TTC549 (cell line): Measurements from ENCODE around the gene ABHD17C.

ENCODE experiments used
- FAIRE-seq: peaks from 2 replicates; lab custom pipeline; 2012; peaks lifted over from hg19 to GRCh38; lab: Jason Lieb, UNC

The ABHD17C gene

DNA sequence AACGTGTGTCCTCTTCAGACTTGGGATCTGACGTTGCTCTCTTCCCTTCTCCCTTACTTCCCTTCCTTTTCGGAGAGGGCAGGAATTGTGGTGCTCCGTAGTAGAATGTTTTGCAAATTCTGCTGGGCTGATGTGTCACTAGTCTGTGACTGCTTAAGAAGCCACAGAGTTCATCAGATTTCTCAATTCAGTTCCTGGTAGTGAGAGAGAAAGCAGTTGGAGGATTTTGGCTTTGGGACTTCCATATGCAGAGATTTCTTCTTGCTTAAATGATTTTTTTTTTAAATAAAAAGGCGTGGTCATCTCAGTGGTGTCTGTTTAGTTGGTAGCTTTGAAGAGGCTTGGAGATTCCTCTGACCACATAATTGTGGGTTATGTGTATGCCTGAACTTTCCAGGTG is 94.2 kb downstream of the ABHD17C start:
- FAIRE-seq = no peak

DNA sequence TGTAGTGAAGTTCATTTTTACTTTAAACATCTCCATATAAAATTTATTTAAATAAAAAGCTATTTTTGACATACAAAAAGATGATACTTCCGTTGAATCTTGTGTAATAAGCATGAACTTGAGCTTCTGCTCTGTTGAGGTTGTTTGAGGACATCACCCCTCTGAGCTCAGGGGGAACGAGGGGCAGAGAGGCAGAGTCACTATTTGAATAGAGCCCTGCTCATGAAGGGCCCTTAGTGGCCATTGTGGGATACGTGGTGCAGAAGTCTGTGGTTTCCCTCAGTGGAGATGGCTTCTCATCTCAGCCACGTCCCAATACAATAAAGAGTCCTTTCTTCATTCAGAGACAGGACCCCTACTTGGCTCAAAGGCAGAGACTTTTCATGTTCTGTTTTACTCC is 94.7 kb downstream of the ABHD17C start:
- FAIRE-seq = no peak

DNA sequence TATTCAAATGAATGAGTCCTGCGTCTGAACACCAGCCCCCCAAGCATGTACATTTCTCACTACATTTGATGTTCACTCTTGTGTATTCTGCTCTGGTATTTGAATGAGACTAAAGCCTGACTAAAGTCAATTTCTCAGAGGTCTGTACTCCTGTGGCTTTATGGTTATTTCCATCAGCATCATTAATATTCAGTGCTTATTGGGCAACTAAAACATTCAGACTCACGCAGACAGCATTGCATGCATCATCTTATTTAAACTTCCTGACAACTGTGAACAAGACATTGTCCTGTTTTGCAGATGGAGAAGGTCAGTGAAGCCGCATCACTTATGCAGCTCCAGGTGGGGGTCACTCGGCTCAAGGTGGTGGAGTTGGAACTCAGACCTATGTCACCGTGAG is 95.1 kb downstream of the ABHD17C start:
- no peak for FAIRE-seq

DNA sequence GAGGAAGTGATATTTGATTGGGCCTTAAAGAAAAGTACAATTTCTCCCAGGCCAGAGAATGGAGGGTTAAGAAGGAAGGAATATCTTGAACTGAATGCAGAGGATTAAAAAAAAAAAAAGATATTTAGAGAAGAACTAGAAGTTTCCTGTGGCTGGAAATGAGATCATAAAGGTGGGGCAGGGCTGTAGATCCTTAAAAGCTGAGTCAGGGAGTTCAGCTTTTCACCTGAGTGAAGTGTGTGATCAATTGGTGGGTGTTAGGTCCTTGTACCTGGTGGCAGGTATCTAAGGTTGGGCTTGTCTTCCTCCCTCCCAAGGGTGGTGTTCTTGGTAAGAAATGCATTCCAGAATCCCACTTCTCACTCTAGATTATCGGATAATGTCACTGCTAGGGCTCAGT is 95.9 kb downstream of the ABHD17C start:
- FAIRE-seq = no peak

DNA sequence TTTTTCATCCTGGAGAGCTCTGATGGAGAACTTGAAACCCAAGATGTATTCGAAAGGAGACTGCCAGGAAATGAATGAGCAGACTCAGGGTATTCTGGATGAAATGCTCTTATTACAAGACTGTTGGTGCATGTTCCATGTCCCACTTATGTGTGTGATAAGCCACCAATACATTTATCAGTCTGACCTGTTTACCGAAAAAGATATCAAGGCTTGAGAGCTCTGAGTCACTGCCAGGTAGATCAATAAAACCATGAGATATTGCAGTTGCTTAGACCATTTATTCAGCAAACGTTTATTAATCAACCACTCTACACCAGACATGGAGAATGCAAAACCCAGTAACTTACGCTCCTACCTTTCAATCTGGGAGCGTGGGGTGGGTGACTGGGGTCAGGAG is 101.3 kb downstream of the ABHD17C start:
- FAIRE-seq = no peak

DNA sequence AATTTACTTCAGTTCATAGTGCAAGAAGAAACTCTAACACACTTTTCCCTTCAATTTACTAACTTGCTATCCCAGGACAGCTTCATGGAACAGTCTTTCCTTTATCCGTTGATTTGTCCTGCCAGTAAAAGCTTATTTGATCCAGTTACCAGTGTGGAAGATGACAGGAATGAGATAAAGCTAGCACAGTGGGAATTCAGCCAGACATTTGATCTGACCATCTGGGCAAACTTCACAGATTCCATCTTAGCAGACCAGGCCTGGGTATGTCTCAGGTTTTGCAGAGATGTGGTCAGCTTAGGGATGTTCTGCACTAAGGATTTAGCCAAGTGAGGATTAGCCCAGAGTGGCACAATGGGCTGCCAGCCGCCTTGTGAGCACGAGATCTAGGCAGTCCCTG is 103.8 kb downstream of the ABHD17C start:
- no peak for FAIRE-seq

DNA sequence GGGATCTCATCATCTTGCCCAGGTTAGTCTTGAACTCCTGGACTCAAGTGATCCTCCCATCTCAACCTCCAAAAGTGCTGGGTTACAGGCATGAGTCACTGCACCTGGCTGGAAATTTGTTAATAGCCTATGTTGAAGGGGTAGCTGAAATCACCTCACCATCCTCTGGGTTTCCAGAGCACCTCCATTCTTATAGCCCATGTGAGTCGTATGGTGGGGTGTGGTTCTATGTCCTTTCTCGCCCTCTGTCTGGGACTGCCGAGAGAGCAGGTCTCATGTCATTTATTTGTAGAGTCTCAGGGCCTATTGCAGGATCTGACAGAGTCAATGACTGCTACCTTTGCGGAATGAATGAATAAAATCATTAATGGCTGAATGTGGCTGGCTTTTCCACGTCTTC is 105.0 kb downstream of the ABHD17C start:
- FAIRE-seq = no peak

DNA sequence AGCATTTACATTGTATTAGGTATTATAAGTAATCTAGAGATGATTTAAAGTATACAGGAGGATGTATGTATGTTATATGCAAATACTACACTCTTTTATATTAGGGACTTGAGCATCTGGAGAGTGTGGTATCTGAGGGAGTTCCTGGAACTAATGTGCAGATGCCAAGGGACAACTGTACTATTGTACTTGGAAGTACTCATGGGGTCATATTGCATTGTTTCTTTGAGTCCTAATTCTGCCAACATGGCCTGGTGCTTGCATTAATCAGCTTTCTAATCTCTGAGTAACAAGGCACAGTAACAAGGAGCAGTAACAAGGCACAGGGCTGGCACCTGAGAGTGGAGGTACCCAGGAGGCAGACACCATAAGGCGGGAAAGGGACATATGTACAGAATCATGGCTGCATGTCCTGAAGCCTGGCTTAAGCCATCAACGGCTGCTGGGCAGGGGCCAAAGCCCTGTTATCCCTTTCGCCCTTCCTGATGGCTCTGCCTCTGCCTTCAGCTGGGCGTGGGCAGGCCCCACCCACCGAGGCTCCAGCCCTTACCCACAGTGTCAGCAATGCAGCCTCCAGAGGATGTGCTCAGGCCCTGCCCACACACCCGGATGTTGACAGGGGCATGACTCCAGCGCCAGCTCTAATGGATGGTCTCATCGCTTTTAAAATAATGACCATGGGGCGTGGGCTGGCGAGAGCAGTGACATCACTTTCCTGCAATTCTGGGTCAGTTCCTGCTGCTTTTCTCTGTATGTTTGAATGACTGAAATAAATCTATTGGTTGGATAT is 107.0 kb downstream of the ABHD17C start:
- no peak for FAIRE-seq

DNA sequence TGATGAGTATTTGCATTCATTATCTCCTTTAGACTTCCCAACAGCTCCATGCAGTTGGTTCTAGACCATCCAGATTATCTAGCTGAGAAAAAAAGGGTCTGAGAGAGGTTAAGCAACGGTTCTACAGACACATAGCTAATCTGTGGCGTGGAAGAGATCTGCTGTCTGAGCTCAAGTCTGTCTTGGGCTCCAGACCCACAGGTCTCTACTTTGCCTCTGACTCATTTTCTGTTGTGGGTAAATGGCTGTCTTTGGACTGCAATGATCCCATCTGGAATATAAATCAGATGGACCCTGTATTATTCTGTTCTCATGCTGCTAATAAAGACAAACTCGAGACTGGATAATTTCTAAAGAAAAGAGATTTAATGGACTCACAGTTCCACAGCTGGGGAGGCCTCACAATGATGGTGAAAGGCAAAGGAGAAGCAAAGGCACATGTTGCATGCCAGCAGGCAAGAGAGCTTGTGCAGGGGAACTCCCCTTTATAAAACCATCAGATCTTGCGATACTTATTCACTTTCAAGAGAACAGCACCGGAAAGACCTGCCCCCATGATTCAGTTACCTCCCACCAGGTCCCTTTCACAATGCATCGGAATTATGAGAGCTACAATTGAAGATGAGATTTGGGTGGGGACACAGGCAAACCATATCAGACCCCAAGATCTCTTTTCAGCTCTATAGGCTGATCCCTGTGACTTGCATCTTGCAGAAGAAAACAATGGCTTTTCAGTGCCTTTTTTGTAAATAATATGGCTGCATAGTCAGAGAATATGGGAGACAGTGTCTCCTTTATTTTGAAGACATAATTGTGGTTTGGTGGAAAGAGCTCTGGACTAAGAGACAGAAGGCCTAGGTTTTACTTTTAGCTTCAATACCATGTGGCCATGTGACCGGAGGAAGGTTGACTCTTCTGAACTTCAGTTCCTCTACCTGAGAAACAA is 108.7 kb downstream of the ABHD17C start:
- FAIRE-seq = no peak

DNA sequence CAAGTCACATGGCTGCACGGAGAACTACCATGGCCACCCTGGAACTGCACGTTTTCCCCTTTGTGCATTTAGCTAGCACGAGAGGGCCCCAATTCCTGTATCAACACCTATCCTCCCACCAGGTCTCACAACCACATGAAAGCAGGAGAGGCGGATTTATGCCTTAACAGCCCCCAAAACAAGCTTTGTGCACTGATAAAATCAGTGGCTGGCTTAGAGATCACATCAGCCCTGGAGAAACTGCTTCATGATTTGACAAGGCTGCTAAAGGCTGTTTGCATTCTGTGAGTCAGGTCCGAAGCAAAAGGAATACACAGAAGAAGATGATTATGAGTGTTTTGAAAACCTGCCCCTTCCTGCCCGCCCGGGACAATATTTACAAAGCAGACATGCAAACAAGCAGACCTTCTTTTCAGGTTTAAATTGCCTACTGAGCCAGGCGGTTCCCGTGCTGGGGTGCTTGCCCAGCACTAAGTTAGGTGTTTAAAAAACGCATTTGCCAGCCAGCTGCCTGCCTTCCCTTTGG is 109.9 kb downstream of the ABHD17C start:
- no peak for FAIRE-seq
